SK-N-SH (cell line): ENCODE data around the gene KRTAP10-2. TPM values are rescaled to one million over a fixed set of nuclear protein-coding genes. Genes with fewer than 3 reads are reported as not detected.

Experiments
- CTCF ChIA-PET: fragments of 300-600, 350-600 bp; formaldehyde crosslinking; extraction: SDS; loops from one replicate; lab custom pipeline; 2021; lab: Yijun Ruan, JAX
- POLR2A ChIA-PET: fragments of 350-600 bp; sonication (Branson Sonifier 250); formaldehyde crosslinking; extraction: SDS; loops from one replicate; lab custom pipeline; 2020; ENCODE audit warnings: antibody characterized with exemption, inconsistent platforms; lab: Yijun Ruan, JAX
- DNase-seq: peaks from one replicate; pipeline ENCODE4 v3.0.0; 2012
- H2AFZ ChIP-seq: fragments of 200-600 bp; sonication (generic); 2 replicates; pipeline ENCODE4 v1.8.1; 2016; ENCODE audit warnings: antibody characterized with exemption, mild to moderate bottlenecking, low read depth
- H3F3A ChIP-seq: fragments of 200-600 bp; sonication (generic); replicated peaks from 2 replicates; pipeline ENCODE3; 2016; ENCODE audit warnings: antibody characterized with exemption, mild to moderate bottlenecking; ENCODE audit not compliant: insufficient read depth
- H3K27ac ChIP-seq, 2 experiments: fragments of 200-500 bp in 1 of 2; fragments of 200-600 bp in 1 of 2; sonication (Bioruptor generic) in 1 of 2; sonication (generic), shearing (Covaris generic) in 1 of 2; 2 replicates each; pipeline versions ENCODE4 v1.5.1 to v1.6.1; 2014 to 2016; ENCODE audit warnings: low read depth in 2 of 2, inconsistent platforms in 1 of 2, low read length in 1 of 2, mild to moderate bottlenecking in 1 of 2, mixed read lengths in 1 of 2
- H3K27me3 ChIP-seq: fragments of 200-600 bp; sonication (generic), shearing (Covaris generic); 2 replicates; pipeline ENCODE4 v1.6.1; 2016; ENCODE audit warnings: mixed run types; ENCODE audit not compliant: insufficient read depth
- H3K36me3 ChIP-seq, 2 experiments: fragments of 200-500 bp in 1 of 2; fragments of 200-600 bp in 1 of 2; sonication (Bioruptor generic) in 1 of 2; sonication (generic) in 1 of 2; replicated peaks in 1 of 2; 2 replicates each; pipeline versions ENCODE3 to v1.5.1; 2014 to 2016; ENCODE audit warnings: low read length in 1 of 2, mild to moderate bottlenecking in 1 of 2; ENCODE audit not compliant: insufficient read depth in 2 of 2, control insufficient read depth in 1 of 2
- H3K4me1 ChIP-seq, 2 experiments: fragments of 200-500 bp in 1 of 2; fragments of 200-600 bp in 1 of 2; sonication (Bioruptor generic) in 1 of 2; sonication (generic), shearing (Covaris generic) in 1 of 2; 2 replicates each; pipeline versions ENCODE4 v1.5.1 to v1.6.1; 2014 to 2016; ENCODE audit warnings: low read depth in 1 of 2, low read length in 1 of 2, mixed run types in 1 of 2; ENCODE audit not compliant: insufficient read depth in 2 of 2, control insufficient read depth in 1 of 2
- H3K4me2 ChIP-seq: fragments of 200-600 bp; sonication (generic), shearing (Covaris generic); 2 replicates; pipeline ENCODE4 v1.6.1; 2017; ENCODE audit warnings: mixed run types
- H3K4me3 ChIP-seq, 2 experiments: fragments of 200-500 bp in 1 of 2; fragments of 200-600 bp in 1 of 2; sonication (Bioruptor generic) in 1 of 2; sonication (generic), shearing (Covaris generic) in 1 of 2; 2 replicates each; pipeline versions ENCODE4 v1.5.1 to v1.8.1; 2014 to 2016; ENCODE audit warnings: low read depth in 2 of 2, inconsistent platforms in 1 of 2, low read length in 1 of 2, mild to moderate bottlenecking in 1 of 2, mixed read lengths in 1 of 2, moderate library complexity in 1 of 2
- H3K79me2 ChIP-seq: fragments of 200-600 bp; sonication (generic); 2 replicates; pipeline ENCODE4 v1.8.1; 2017; ENCODE audit warnings: mild to moderate bottlenecking; ENCODE audit not compliant: insufficient read depth
- H3K9ac ChIP-seq: fragments of 200-600 bp; sonication (generic); 2 replicates; pipeline ENCODE4 v1.6.1; 2017; ENCODE audit warnings: mixed run types
- H3K9me2 ChIP-seq: fragments of 200-600 bp; sonication (generic); 2 replicates; pipeline ENCODE4 v1.6.1; 2017; ENCODE audit warnings: mixed run types
- H3K9me3 ChIP-seq: fragments of 200-600 bp; sonication (generic); 2 replicates; pipeline ENCODE4 v1.6.1; 2017; ENCODE audit warnings: mixed run types, mild to moderate bottlenecking, moderate library complexity
- H4K20me1 ChIP-seq: fragments of 200-600 bp; sonication (generic); 2 replicates; pipeline ENCODE4 v1.6.1; 2017; ENCODE audit warnings: mild to moderate bottlenecking, mixed run types; ENCODE audit not compliant: insufficient read depth
- CHD2 ChIP-seq: fragments of 150-350 bp; IDR thresholded peaks from 2 replicates; pipeline ENCODE4 v1.6.1; 2018; ENCODE audit warnings: low read length; ENCODE audit not compliant: partially characterized antibody
- EP300 ChIP-seq, 2 experiments: IDR thresholded peaks; 2 replicates each; pipeline versions ENCODE4 v1.4.0 to v1.6.1; 2012; ENCODE audit warnings: borderline replicate concordance in 1 of 2, low read depth in 1 of 2, low read length in 1 of 2
- FOXJ3 ChIP-seq: sonication (generic); formaldehyde crosslinking; IDR thresholded peaks from 2 replicates; pipeline ENCODE4 v1.5.1; 2020; ENCODE audit warnings: mild to moderate bottlenecking, missing genetic modification reagents
- GABPA ChIP-seq: IDR thresholded peaks from 2 replicates; pipeline ENCODE4 v1.4.0; 2012; ENCODE audit warnings: low read depth, mild to moderate bottlenecking
- JUND ChIP-seq: IDR thresholded peaks from 2 replicates; pipeline ENCODE4 v1.4.0; 2012
- MXI1 ChIP-seq: IDR thresholded peaks from 2 replicates; pipeline ENCODE4 v1.6.1; 2012; ENCODE audit warnings: mild to moderate bottlenecking, low read depth, low read length, improper control_type of control experiment
- POLR2AphosphoS5 ChIP-seq: IDR thresholded peaks from 2 replicates; pipeline ENCODE4 v1.6.1; 2012; ENCODE audit warnings: low read depth, low read length
- RFX5 ChIP-seq: IDR thresholded peaks from 2 replicates; pipeline ENCODE4 v1.6.1; 2012; ENCODE audit warnings: mild to moderate bottlenecking, improper control_type of control experiment, low read length
- RXRA ChIP-seq: IDR thresholded peaks from 2 replicates; pipeline ENCODE4 v1.4.0; 2012; ENCODE audit warnings: low read depth, mild to moderate bottlenecking, borderline replicate concordance
- TAF1 ChIP-seq: IDR thresholded peaks from 2 replicates; pipeline ENCODE4 v1.6.1; 2012; ENCODE audit warnings: low read depth, mild to moderate bottlenecking, low read length, moderate library complexity, borderline replicate concordance
- WGBS: methylation state at CpG from one replicate; pipeline ENCODE4 v1.1.6; 2017; ENCODE audit warnings: low lambda C conversion rate; 5-methylcytosine and 5-hydroxymethylcytosine counted together
- polyA plus RNA-seq, 3 experiments: library from polyadenylated mRNA; depleted of rRNA; stranded (reverse); fragments of >200 nt; gene quantifications; 2 replicates each; pipeline ENCODE4 v1.2.3, GENCODE V29; 2012
- TF ChIP-seq, protein P1 (sequence below): IDR thresholded peaks from 2 replicates; pipeline ENCODE4 v1.4.0; 2012; ENCODE audit warnings: low read depth
- TF ChIP-seq, protein P2 (sequence below): fragments of 150-350 bp; IDR thresholded peaks from 2 replicates; pipeline ENCODE4 v1.6.1; 2016; ENCODE audit warnings: mild to moderate bottlenecking, low read depth, low read length
- TF ChIP-seq, protein P3 (sequence below): IDR thresholded peaks from 2 replicates; pipeline ENCODE4 v1.4.0; 2012; ENCODE audit warnings: low read depth, borderline replicate concordance
- TF ChIP-seq, protein P4 (sequence below): IDR thresholded peaks from 2 replicates; pipeline ENCODE4 v1.6.1; 2012; ENCODE audit warnings: mild to moderate bottlenecking, low read depth, low read length, moderate library complexity

The KRTAP10-2 gene
- polyA plus RNA-seq, 1 of the 3 experiments (the other 2 are of a cell fraction): not detected

DNA sequence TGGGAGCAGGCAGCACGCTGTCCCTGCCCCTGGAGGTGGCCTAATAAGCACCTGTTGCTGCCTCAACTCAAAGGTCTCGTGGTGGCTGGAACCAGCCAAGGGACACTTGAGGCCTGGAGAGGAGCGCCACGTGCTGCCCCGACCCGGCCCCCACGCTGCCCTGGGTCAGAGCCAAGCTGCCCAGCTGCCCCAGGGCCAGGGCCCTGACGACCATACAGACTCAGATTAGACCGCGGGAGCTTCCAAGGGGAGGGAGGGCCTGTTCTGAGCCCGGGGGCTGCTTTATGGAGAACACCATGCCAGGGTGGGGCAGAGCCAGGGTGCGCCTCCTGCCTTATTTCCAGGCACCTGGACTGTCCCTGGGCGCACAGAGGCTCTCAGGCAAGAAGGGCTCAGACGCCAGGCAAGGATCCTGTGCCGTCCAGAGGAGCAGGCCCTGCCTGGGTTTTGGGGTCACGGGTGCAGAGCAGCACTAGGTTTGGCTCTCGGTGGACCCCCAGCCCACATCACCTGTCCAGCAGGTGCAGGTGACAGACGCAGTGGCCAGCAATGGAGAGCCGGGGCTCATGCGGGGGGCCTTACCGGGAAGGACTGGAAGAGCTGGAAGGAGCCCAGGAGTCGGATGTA lies 29.9 kb downstream of the KRTAP10-2 start:
- 80% methylated on average over 11 of the region's 22 CpGs for WGBS

DNA sequence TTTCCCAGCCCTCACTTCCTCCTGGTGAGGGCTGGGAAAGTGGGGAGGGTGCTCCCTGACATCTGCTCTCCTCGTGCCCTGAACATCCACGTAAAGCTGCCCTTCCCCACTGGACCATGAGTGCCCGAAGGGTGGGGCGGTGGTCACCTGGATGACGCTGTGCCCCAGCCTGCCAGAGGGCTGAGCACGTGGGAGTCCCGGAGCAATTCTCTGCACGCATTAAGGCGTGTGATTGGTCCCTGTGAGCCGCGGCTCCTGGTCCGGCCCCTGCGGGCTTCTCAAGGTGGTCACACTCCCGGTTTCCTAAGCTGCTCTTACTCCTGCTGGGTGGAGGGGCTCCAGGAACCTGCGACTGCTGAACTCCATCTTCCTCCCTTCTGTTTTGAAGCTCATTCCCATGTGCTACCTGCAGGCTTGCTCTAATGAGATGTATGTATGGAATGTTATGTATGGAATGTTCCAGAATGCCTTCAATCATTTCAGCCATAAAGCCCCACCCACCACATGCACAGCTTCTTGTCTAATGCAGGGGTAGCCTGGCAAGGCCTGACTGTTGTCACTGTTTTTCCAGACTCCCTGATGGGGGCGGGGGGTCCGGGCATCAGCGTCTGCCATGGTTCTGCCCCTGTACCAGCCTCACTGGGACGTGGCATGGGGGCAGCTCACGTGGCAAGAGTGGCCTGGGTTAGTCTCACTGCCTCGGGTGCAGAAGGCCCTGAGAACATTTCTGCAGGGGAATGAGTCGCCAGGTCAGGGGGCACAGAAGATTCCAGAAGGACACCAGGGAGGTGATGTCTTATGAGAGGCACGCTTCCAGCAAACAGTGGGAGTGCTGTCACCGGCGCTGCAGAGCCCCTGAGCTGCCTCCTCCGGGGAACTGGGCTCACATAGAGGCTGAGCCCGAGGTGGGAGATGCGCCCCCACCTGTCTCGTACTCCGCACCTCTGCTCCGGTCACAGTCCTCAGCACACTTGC lies 30.7 kb downstream of the KRTAP10-2 start:
- no peak for DNase-seq
- Histone ChIP-seq H3K36me3 (no peaks in the 10 kb centered on the region), H3F3A (no peaks in the 10 kb centered on the region), H3K4me3 (no peak overlapping the region), H4K20me1 (no peaks in the 10 kb centered on the region), H3K9ac (no peak overlapping the region), H3K27ac (no peak overlapping the region), H3K9me2 (no peaks in the 10 kb centered on the region), H3K4me1 (peaks cover 0 to 18% of the 10 kb centered on the region in 2 experiments; a peak in 1 of 4 replicates), H3K27me3 (no peaks in the 10 kb centered on the region), H3K79me2 (peaks cover 11% of the 10 kb centered on the region; the same call in 1 of the 2 replicates), H3K9me3 (no peaks in the 10 kb centered on the region), H3K4me2 (no peak overlapping the region), H2AFZ (no peak overlapping the region)
- ChIA-PET CTCF (interaction anchor here (1.0 to 1.6 kb wide), 4 partner anchors 9 to 280 kb away, joined by 3 to 4 read pairs (median 3); no protein-coding TSS in a partner anchor), POLR2A (no interaction called here)
- TF ChIP-seq RFX5: no peak
- TF ChIP-seq JUND: no peak
- TF ChIP-seq, protein P1, sequence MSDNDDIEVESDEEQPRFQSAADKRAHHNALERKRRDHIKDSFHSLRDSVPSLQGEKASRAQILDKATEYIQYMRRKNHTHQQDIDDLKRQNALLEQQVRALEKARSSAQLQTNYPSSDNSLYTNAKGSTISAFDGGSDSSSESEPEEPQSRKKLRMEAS: no peak
- no peak for TF ChIP-seq GABPA
- no peak for TF ChIP-seq FOXJ3
- TF ChIP-seq CHD2: no peak
- no peak for TF ChIP-seq POLR2AphosphoS5
- no peak for TF ChIP-seq EP300 (IDR thresholded peaks at IDR 0.05; ENCODE audit: borderline replicate concordance in 1 of 2, low read depth in 1 of 2, low read length in 1 of 2)
- TF ChIP-seq, protein P2, sequence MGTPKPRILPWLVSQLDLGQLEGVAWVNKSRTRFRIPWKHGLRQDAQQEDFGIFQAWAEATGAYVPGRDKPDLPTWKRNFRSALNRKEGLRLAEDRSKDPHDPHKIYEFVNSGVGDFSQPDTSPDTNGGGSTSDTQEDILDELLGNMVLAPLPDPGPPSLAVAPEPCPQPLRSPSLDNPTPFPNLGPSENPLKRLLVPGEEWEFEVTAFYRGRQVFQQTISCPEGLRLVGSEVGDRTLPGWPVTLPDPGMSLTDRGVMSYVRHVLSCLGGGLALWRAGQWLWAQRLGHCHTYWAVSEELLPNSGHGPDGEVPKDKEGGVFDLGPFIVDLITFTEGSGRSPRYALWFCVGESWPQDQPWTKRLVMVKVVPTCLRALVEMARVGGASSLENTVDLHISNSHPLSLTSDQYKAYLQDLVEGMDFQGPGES: no peak
- TF ChIP-seq TAF1: no peak
- TF ChIP-seq, protein P3, sequence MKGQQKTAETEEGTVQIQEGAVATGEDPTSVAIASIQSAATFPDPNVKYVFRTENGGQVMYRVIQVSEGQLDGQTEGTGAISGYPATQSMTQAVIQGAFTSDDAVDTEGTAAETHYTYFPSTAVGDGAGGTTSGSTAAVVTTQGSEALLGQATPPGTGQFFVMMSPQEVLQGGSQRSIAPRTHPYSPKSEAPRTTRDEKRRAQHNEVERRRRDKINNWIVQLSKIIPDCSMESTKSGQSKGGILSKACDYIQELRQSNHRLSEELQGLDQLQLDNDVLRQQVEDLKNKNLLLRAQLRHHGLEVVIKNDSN: no peak
- TF ChIP-seq, protein P4, sequence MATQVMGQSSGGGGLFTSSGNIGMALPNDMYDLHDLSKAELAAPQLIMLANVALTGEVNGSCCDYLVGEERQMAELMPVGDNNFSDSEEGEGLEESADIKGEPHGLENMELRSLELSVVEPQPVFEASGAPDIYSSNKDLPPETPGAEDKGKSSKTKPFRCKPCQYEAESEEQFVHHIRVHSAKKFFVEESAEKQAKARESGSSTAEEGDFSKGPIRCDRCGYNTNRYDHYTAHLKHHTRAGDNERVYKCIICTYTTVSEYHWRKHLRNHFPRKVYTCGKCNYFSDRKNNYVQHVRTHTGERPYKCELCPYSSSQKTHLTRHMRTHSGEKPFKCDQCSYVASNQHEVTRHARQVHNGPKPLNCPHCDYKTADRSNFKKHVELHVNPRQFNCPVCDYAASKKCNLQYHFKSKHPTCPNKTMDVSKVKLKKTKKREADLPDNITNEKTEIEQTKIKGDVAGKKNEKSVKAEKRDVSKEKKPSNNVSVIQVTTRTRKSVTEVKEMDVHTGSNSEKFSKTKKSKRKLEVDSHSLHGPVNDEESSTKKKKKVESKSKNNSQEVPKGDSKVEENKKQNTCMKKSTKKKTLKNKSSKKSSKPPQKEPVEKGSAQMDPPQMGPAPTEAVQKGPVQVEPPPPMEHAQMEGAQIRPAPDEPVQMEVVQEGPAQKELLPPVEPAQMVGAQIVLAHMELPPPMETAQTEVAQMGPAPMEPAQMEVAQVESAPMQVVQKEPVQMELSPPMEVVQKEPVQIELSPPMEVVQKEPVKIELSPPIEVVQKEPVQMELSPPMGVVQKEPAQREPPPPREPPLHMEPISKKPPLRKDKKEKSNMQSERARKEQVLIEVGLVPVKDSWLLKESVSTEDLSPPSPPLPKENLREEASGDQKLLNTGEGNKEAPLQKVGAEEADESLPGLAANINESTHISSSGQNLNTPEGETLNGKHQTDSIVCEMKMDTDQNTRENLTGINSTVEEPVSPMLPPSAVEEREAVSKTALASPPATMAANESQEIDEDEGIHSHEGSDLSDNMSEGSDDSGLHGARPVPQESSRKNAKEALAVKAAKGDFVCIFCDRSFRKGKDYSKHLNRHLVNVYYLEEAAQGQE: no peak
- TF ChIP-seq RXRA: no peak
- TF ChIP-seq MXI1: no peak
- 85% methylated on average over 9 of the region's 31 CpGs for WGBS

More for the DNA sequence above, 29.9 kb downstream of the KRTAP10-2 start:
- no peak overlapping the region for H3K27ac ChIP-seq
- H3K4me1 ChIP-seq: peaks cover 0 to 17% of the 10 kb centered on the region in 2 experiments; a peak in 1 of 4 replicates
- no peaks in the 10 kb centered on the region for H3K9me3 ChIP-seq
- POLR2A ChIA-PET: no interaction called here
- H4K20me1 ChIP-seq: no peaks in the 10 kb centered on the region
- no peak overlapping the region for H3K4me3 ChIP-seq
- peaks cover 11% of the 10 kb centered on the region; the same call in 1 of the 2 replicates for H3K79me2 ChIP-seq
- peak; percentile 10 for DNase-seq
- H3K9ac ChIP-seq: no peak overlapping the region
- H3K4me2 ChIP-seq: no peak overlapping the region
- no peaks in the 10 kb centered on the region for H3F3A ChIP-seq
- no peaks in the 10 kb centered on the region for H3K9me2 ChIP-seq
- H3K27me3 ChIP-seq: no peaks in the 10 kb centered on the region
- CTCF ChIA-PET: interaction anchor here (1.0 to 1.8 kb wide), 2 partner anchors 11 to 280 kb away, joined by 4 to 6 read pairs; no protein-coding TSS in a partner anchor
- no peaks in the 10 kb centered on the region for H3K36me3 ChIP-seq
- H2AFZ ChIP-seq: no peak overlapping the region
- TF ChIP-seq POLR2AphosphoS5: no peak
- TF ChIP-seq JUND: no peak
- TF ChIP-seq, all 33 proteins: peak for 0
